Effector CD4-positive, alpha-beta T cell (primary cell): ENCODE results near the gene LOXL1.

Experiments
- DNase-seq: peaks from one replicate; pipeline ENCODE4 v3.0.0-alpha.2; 2020

The LOXL1 gene

GRCh38 chr15:73940061-73940981 is 14.1 kb downstream of the LOXL1 start:
- DNase-seq, result no peak

GRCh38 chr15:73941044-73941443 is 14.8 kb downstream of the LOXL1 start:
- no peak for DNase-seq

GRCh38 chr15:73941449-73941848 is 15.2 kb downstream of the LOXL1 start:
- DNase-seq, result no peak

- no peak for DNase-seq
Observed at GRCh38 chr15:73941871-73942635, 15.8 kb downstream of the LOXL1 start.

- no peak for DNase-seq
Observed at GRCh38 chr15:73942751-73943270, 16.5 kb downstream of the LOXL1 start.

- no peak for DNase-seq
Observed at GRCh38 chr15:73944161-73945129, 18.2 kb downstream of the LOXL1 start.

GRCh38 chr15:73945130-73945508 is 18.9 kb downstream of the LOXL1 start:
- DNase-seq, result no peak

GRCh38 chr15:73946046-73946721 is 19.9 kb downstream of the LOXL1 start:
- DNase-seq, result no peak

GRCh38 chr15:73946795-73947370 is 20.6 kb downstream of the LOXL1 start:
- DNase-seq, result no peak

- no peak for DNase-seq
Observed at GRCh38 chr15:73947651-73948050, 21.4 kb downstream of the LOXL1 start.

- DNase-seq, result no peak
Observed at GRCh38 chr15:73948396-73948795, 22.1 kb downstream of the LOXL1 start.

- DNase-seq, result no peak
Observed at GRCh38 chr15:73948982-73949381, 22.7 kb downstream of the LOXL1 start.

- DNase-seq, result no peak
Observed at GRCh38 chr15:73949496-73949895, 23.2 kb downstream of the LOXL1 start.

GRCh38 chr15:73950479-73950830 is 24.2 kb downstream of the LOXL1 start:
- no peak for DNase-seq

GRCh38 chr15:73950831-73951561 is 24.7 kb downstream of the LOXL1 start:
- peak; percentile 69 for DNase-seq

GRCh38 chr15:73951601-73952000 is 25.3 kb downstream of the LOXL1 start:
- DNase-seq, result no peak

- DNase-seq, result no peak
Observed at GRCh38 chr15:73952171-73952912, 26.1 kb downstream of the LOXL1 start.

GRCh38 chr15:73952913-73953750 is 26.9 kb downstream of the LOXL1 start:
- no peak for DNase-seq
